Stimulated activated CD8-positive, alpha-beta memory T cell treated with anti-CD3 and anti-CD28 coated beads, Interleukin-15, amount 100 ng/mL, for 48 hours (primary cell): ENCODE measurements around the gene HSPA12A.

Source experiments
- DNase-seq, 2 donors: peaks; one replicate each; pipeline ENCODE4 v3.0.0-alpha.2; 2020; ENCODE audit warnings: low read depth in 2 of 2

HSPA12A gene

GRCh38 chr10:116630020-116630419 lies 112.3 kb downstream of the HSPA12A start:
- no peak for DNase-seq

GRCh38 chr10:116629340-116629739 lies 113.0 kb downstream of the HSPA12A start:
- DNase-seq, result no peak

GRCh38 chr10:116627386-116627933 lies 114.9 kb downstream of the HSPA12A start:
- DNase-seq, result no peak

- DNase-seq, result no peak
These were observed 115.6 kb downstream of the HSPA12A start for GRCh38 chr10:116626815-116627214.

- no peak for DNase-seq
These were observed 116.5 kb downstream of the HSPA12A start for GRCh38 chr10:116625845-116626244.

- no peak for DNase-seq
These were observed 120.3 kb downstream of the HSPA12A start for GRCh38 chr10:116621934-116622655.

- DNase-seq, result no peak
These were observed 120.9 kb downstream of the HSPA12A start for GRCh38 chr10:116621476-116621875.
